HFFc6 (cell line): Measurements from ENCODE around the gene PTGDR. TPM values are rescaled to one million over a fixed set of nuclear protein-coding genes. Genes with fewer than 3 reads are reported as not detected.

ENCODE experiments used
- DNase-seq: peaks from one replicate; pipeline ENCODE4 v3.0.0-alpha.2; 2018
- H3K27ac Mint-ChIP-seq: 2 replicates; pipeline ENCODE4 v1.8.0; 2020; ENCODE audit warnings: mild to moderate bottlenecking, mixed read lengths
- H3K27me3 Mint-ChIP-seq: 2 replicates; pipeline ENCODE4 v1.8.0; 2021; ENCODE audit warnings: mild to moderate bottlenecking, moderate library complexity, mixed read lengths; ENCODE audit not compliant: insufficient read depth
- H3K36me3 Mint-ChIP-seq: 2 replicates; pipeline ENCODE4 v1.8.0; 2021; ENCODE audit warnings: low read depth, mixed read lengths
- H3K4me1 Mint-ChIP-seq: 2 replicates; pipeline ENCODE4 v1.8.0; 2020; ENCODE audit warnings: low read depth, mixed read lengths
- H3K4me3 Mint-ChIP-seq: 2 replicates; pipeline ENCODE4 v1.8.0; 2020; ENCODE audit warnings: mild to moderate bottlenecking, moderate library complexity, mixed read lengths
- H3K9me3 Mint-ChIP-seq: 2 replicates; pipeline ENCODE4 v1.8.0; 2020; ENCODE audit warnings: mild to moderate bottlenecking, mixed read lengths
- total RNA-seq, 6 experiments: library from RNA; stranded (reverse); fragmentation: NEBNext Ultra II Directional; extraction: Animal tissue kit (Norgen Biotek cat#: 25700); gene quantifications; 2 replicates in 1 of 6; 3 replicates in 5 of 6; pipeline ENCODE4 v1.2.3, GENCODE V29; 2021
- TF ChIP-seq, protein P1 (sequence below): fragments of 200-600 bp; sonication (generic); IDR thresholded peaks from 2 replicates; pipeline ENCODE4 v1.5.0; 2021; ENCODE audit warnings: antibody characterized with exemption, mild to moderate bottlenecking

Gene PTGDR
- total RNA-seq, 6 experiments from 2014 or later, result not detected

DNA sequence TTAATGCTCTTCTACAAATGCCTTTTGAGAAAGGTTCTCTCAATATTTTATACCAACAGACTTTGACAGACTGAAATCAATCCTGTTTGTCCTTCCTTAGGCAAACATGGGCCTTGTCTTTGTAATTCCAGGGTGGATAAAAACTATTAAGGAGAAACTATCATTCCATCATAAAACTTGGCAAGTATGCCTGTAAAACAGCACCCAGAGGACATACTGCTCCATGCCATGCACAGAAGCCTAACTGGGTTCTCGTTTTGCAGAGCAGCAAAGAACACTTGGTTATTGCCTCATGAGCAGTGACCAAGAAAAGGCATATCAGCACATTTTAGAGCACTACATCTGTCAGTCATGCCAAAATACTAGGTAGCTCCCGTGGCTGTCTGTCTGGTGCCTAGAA lies 33.8 kb upstream of the PTGDR start:
- Mint-ChIP-seq H3K27me3 (peaks cover 44% of the 10 kb centered on the region), H3K9me3 (no peaks in the 10 kb centered on the region), H3K36me3 (no peaks in the 10 kb centered on the region), H3K4me3 (no peak overlapping the region), H3K4me1 (no peaks in the 10 kb centered on the region), H3K27ac (no peak overlapping the region)
- TF ChIP-seq, protein P1, sequence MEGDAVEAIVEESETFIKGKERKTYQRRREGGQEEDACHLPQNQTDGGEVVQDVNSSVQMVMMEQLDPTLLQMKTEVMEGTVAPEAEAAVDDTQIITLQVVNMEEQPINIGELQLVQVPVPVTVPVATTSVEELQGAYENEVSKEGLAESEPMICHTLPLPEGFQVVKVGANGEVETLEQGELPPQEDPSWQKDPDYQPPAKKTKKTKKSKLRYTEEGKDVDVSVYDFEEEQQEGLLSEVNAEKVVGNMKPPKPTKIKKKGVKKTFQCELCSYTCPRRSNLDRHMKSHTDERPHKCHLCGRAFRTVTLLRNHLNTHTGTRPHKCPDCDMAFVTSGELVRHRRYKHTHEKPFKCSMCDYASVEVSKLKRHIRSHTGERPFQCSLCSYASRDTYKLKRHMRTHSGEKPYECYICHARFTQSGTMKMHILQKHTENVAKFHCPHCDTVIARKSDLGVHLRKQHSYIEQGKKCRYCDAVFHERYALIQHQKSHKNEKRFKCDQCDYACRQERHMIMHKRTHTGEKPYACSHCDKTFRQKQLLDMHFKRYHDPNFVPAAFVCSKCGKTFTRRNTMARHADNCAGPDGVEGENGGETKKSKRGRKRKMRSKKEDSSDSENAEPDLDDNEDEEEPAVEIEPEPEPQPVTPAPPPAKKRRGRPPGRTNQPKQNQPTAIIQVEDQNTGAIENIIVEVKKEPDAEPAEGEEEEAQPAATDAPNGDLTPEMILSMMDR, result no peak
- DNase-seq, result no peak

DNA sequence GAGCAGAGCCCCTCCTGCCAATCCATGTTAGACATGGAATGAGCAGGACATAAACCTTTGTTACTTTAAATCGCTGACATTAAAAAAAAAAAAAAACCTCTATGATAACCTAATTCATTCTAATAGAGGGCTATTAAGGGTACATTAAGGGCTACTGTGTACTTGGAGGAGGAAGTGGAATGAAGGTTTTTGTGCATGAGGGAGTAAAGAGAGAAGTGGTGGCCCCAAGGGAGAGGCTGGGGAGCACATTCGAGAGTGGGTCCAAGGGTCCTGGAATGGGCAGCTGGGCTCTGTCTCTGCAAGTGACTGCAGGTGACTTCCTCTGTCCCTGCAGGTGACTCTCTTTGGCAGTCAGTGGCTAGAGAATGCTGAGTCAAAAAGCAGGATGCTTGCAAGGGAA lies 32.1 kb upstream of the PTGDR start:
- no peaks in the 10 kb centered on the region for H3K36me3 Mint-ChIP-seq
- H3K27ac Mint-ChIP-seq, result no peak overlapping the region
- peaks cover 7% of the 10 kb centered on the region for H3K4me1 Mint-ChIP-seq
- no peak for DNase-seq
- H3K27me3 Mint-ChIP-seq, result peaks cover 46% of the 10 kb centered on the region
- H3K9me3 Mint-ChIP-seq, result no peaks in the 10 kb centered on the region
- H3K4me3 Mint-ChIP-seq, result no peak overlapping the region
- TF ChIP-seq, protein P1, result no peak

DNA sequence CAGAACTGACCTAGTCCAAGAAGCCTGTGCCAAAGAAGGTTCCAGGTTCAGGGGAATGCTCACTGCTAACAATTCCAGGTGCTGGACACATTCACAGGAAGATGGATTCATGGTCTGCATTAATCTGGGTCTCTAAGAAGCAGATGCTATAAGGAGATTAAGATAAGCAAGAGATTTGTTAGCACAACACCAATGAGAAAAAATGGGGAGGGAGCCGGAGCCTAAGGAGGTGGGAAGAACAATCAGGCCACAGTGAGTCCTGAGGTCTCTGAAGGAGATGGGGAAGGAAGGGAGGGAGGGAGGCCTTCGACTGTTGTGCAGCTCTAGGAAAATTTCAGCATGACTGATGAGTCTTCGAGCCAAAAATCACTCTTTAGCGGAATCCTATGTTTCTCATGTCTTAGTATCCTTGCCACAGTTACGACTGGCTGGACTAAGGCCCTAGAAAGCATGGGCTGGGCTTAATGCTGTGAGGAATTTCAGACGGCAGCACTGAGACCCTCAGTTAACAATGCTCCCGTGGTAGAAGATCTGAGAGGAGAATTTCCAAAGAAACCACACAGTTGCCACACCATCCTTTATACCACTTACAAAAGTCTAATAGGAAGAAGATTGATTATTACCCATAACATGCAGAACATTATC lies 31.5 kb upstream of the PTGDR start:
- TF ChIP-seq, protein P1, result no peak
- Mint-ChIP-seq H3K4me3 (no peak overlapping the region), H3K4me1 (peaks cover 13% of the 10 kb centered on the region), H3K36me3 (no peaks in the 10 kb centered on the region), H3K27me3 (peaks cover 46% of the 10 kb centered on the region), H3K9me3 (no peaks in the 10 kb centered on the region), H3K27ac (no peak overlapping the region)
- no peak for DNase-seq

DNA sequence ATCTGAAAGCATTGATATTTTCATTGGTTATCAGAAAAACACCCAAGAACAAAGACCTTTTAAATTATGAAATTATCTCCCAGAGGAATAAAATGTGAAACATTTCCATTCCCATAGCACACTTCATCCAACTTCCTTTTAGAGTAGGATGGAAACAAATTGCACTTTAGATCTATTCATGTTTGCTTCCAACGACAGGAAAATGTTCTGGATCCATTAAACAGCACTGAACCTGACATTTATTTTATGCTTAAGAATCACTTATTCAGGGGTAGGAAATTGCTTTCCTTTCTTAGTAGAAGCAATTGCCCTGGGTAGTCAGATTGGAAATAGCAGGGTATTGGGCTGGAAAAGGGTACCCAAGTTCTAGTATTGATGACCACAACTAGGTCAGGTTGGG lies 28.8 kb upstream of the PTGDR start:
- no peak overlapping the region for H3K4me3 Mint-ChIP-seq
- TF ChIP-seq, protein P1, result no peak
- H3K36me3 Mint-ChIP-seq, result no peaks in the 10 kb centered on the region
- peaks cover 41% of the 10 kb centered on the region for H3K27me3 Mint-ChIP-seq
- no peak for DNase-seq
- H3K27ac Mint-ChIP-seq, result no peak overlapping the region
- H3K9me3 Mint-ChIP-seq, result no peaks in the 10 kb centered on the region
- H3K4me1 Mint-ChIP-seq, result peaks cover 22% of the 10 kb centered on the region

DNA sequence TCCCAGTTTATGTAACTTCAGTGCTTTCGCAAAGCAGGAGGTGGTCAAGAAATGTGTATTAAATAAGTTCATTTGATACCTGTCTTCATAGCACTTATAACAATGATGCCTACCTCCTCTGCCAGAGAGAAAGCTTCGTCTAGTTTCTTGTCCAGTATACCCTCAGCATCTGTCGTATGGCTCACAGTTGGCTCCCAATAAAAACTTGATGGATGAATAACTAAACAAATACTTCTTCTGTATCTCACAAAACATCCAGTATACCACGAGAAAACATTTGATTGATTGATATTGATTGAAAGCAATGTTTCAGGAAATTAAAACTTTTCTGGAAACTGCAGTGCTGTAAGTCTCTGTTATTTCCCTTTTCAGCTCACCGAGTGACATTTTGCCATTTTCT lies 26.9 kb upstream of the PTGDR start:
- peaks cover 28% of the 10 kb centered on the region for H3K27me3 Mint-ChIP-seq
- H3K4me3 Mint-ChIP-seq, result peak overlapping the region; percentile 70; the same call in 1 of the 2 replicates
- H3K4me1 Mint-ChIP-seq, result peaks cover 31% of the 10 kb centered on the region
- H3K36me3 Mint-ChIP-seq, result no peaks in the 10 kb centered on the region
- TF ChIP-seq, protein P1, result no peak
- DNase-seq, result no peak
- H3K9me3 Mint-ChIP-seq, result no peaks in the 10 kb centered on the region
- H3K27ac Mint-ChIP-seq, result peak overlapping the region; percentile 82
